H9 (cell line): ENCODE results near the gene ASCC3. TPM values are rescaled to one million over a fixed set of nuclear protein-coding genes. Genes with fewer than 3 reads are reported as not detected.

Source experiments
- DNase-seq: peaks from one replicate; pipeline ENCODE4 v3.0.0-alpha.2; 2017
- H2AFZ ChIP-seq: one replicate; pipeline ENCODE4 v1.6.1; 2013; ENCODE audit warnings: mild to moderate bottlenecking, low read length, control low read depth, moderate library complexity
- H2AK5ac ChIP-seq: 2 replicates; pipeline ENCODE4 v1.6.1; 2013; ENCODE audit warnings: low read length, control low read depth, mixed read lengths; ENCODE audit not compliant: insufficient read length
- H2BK120ac ChIP-seq: one replicate; pipeline ENCODE4 v1.6.1; 2013; ENCODE audit warnings: low read depth, mild to moderate bottlenecking, low read length, control low read depth, inconsistent platforms; ENCODE audit not compliant: poor library complexity, severe bottlenecking
- H2BK12ac ChIP-seq: 2 replicates; pipeline ENCODE4 v1.6.1; 2013; ENCODE audit warnings: low read length, control low read depth, mixed read lengths, low read depth; ENCODE audit not compliant: insufficient read length
- H2BK15ac ChIP-seq: 2 replicates; pipeline ENCODE4 v1.6.1; 2013; ENCODE audit warnings: low read depth, low read length, control low read depth
- H2BK20ac ChIP-seq: one replicate; pipeline ENCODE4 v1.6.1; 2013; ENCODE audit warnings: low read depth, mild to moderate bottlenecking, low read length, control low read depth, inconsistent platforms; ENCODE audit not compliant: poor library complexity, severe bottlenecking
- H2BK5ac ChIP-seq: 2 replicates; pipeline ENCODE4 v1.6.1; 2013; ENCODE audit warnings: low read length, control low read depth, mixed read lengths; ENCODE audit not compliant: insufficient read length
- H3K14ac ChIP-seq: 2 replicates; pipeline ENCODE4 v1.6.1; 2013; ENCODE audit warnings: low read length, control low read depth; ENCODE audit not compliant: insufficient read depth
- H3K18ac ChIP-seq: 2 replicates; pipeline ENCODE4 v1.6.1; 2013; ENCODE audit warnings: low read depth, mild to moderate bottlenecking, mixed read lengths, low read length, control low read depth; ENCODE audit not compliant: insufficient read length
- H3K23ac ChIP-seq: 2 replicates; pipeline ENCODE4 v1.6.1; 2013; ENCODE audit warnings: low read length, control low read depth, mixed read lengths, low read depth; ENCODE audit not compliant: insufficient read length
- H3K23me2 ChIP-seq: 2 replicates; pipeline ENCODE4 v1.6.1; 2013; ENCODE audit warnings: low read depth, mild to moderate bottlenecking, mixed read lengths, low read length, control low read depth; ENCODE audit not compliant: insufficient read length, poor library complexity, severe bottlenecking
- H3K27ac ChIP-seq: 2 replicates; pipeline ENCODE4 v1.5.1; 2013; ENCODE audit warnings: low read length, control low read depth, mixed read lengths, low read depth; ENCODE audit not compliant: insufficient read length
- H3K27me3 ChIP-seq: 2 replicates; pipeline ENCODE4 v1.6.1; 2013; ENCODE audit warnings: low read length, control low read depth, inconsistent platforms; ENCODE audit not compliant: insufficient read depth
- H3K4ac ChIP-seq: 2 replicates; pipeline ENCODE4 v1.6.1; 2013; ENCODE audit warnings: low read depth, mild to moderate bottlenecking, control low read depth, inconsistent platforms, low read length, moderate library complexity
- H3K4me1 ChIP-seq: 2 replicates; pipeline ENCODE4 v1.6.1; 2013; ENCODE audit warnings: low read length, control low read depth, inconsistent platforms; ENCODE audit not compliant: insufficient read depth
- H3K4me2 ChIP-seq: 2 replicates; pipeline ENCODE4 v1.6.1; 2013; ENCODE audit warnings: low read length, control low read depth, mixed read lengths; ENCODE audit not compliant: insufficient read length, insufficient read depth
- H3K56ac ChIP-seq: 2 replicates; pipeline ENCODE4 v1.6.1; 2013; ENCODE audit warnings: low read depth, mild to moderate bottlenecking, mixed read lengths, low read length, control low read depth; ENCODE audit not compliant: insufficient read length
- H3K79me1 ChIP-seq: 2 replicates; pipeline ENCODE4 v1.6.1; 2013; ENCODE audit warnings: low read depth, mild to moderate bottlenecking, moderate library complexity, low read length, control low read depth, inconsistent platforms; ENCODE audit not compliant: insufficient read depth, poor library complexity, severe bottlenecking
- H3K79me2 ChIP-seq: 2 replicates; pipeline ENCODE4 v1.6.1; 2013; ENCODE audit warnings: low read length, control low read depth, inconsistent platforms; ENCODE audit not compliant: insufficient read depth
- H3K9ac ChIP-seq: 2 replicates; pipeline ENCODE4 v1.6.1; 2013; ENCODE audit warnings: low read length, control low read depth, mixed read lengths; ENCODE audit not compliant: insufficient read length; ENCODE audit errors: extremely low read depth
- H3K9me3 ChIP-seq: one replicate; pipeline ENCODE4 v1.6.1; 2013; ENCODE audit warnings: low read depth, low read length, inconsistent platforms; ENCODE audit not compliant: control insufficient read depth
- H3T11ph ChIP-seq: one replicate; pipeline ENCODE4 v1.6.1; 2013; ENCODE audit warnings: mild to moderate bottlenecking, low read length, control low read depth, inconsistent platforms
- H4K20me1 ChIP-seq: one replicate; pipeline ENCODE4 v1.6.1; 2013; ENCODE audit not compliant: control insufficient read depth, insufficient read length, insufficient read depth
- H4K5ac ChIP-seq: 2 replicates; pipeline ENCODE4 v1.6.1; 2013; ENCODE audit warnings: low read depth, mild to moderate bottlenecking, mixed read lengths, low read length, control low read depth; ENCODE audit not compliant: insufficient read length
- H4K8ac ChIP-seq: replicated peaks from 2 replicates; pipeline ENCODE4 v1.6.1; 2013; ENCODE audit warnings: low read length, control low read depth, mixed read lengths, low read depth; ENCODE audit not compliant: insufficient read length
- H4K91ac ChIP-seq: 2 replicates; pipeline ENCODE4 v1.6.1; 2013; ENCODE audit warnings: low read depth, mild to moderate bottlenecking, moderate library complexity, mixed read lengths, low read length, control low read depth; ENCODE audit not compliant: insufficient read length
- H3K27ac Mint-ChIP-seq, 3 experiments: 2 replicates in 2 of 3; 3 replicates in 1 of 3; pipeline ENCODE4 v1.8.0; 2020 to 2021; ENCODE audit warnings: mixed read lengths in 3 of 3, mild to moderate bottlenecking in 1 of 3, moderate library complexity in 1 of 3
- H3K27me3 Mint-ChIP-seq: 2 replicates; pipeline ENCODE4 v1.8.0; 2021; ENCODE audit warnings: low read depth, mild to moderate bottlenecking, moderate library complexity, mixed read lengths
- H3K36me3 Mint-ChIP-seq, 3 experiments: 2 replicates in 2 of 3; 3 replicates in 1 of 3; pipeline ENCODE4 v1.8.0; 2020 to 2021; ENCODE audit warnings: low read depth in 3 of 3, mixed read lengths in 3 of 3; ENCODE audit not compliant: insufficient read depth in 1 of 3
- H3K4me1 Mint-ChIP-seq, 2 experiments: 2 replicates each; pipeline ENCODE4 v1.8.0; 2020; ENCODE audit warnings: mixed read lengths in 2 of 2
- H3K4me3 Mint-ChIP-seq, 2 experiments: 2 replicates in 1 of 2; 3 replicates in 1 of 2; pipeline ENCODE4 v1.8.0; 2020 to 2021; ENCODE audit warnings: mild to moderate bottlenecking in 2 of 2, mixed read lengths in 2 of 2, moderate library complexity in 1 of 2
- H3K9me3 Mint-ChIP-seq, 2 experiments: 2 replicates in 1 of 2; 3 replicates in 1 of 2; pipeline ENCODE4 v1.8.0; 2020; ENCODE audit warnings: mild to moderate bottlenecking in 2 of 2, mixed read lengths in 2 of 2, moderate library complexity in 1 of 2
- WGBS: extraction: QIAGEN DNeasy Blood & Tissue Kit; methylation state at CpG from one replicate; pipeline ENCODE4 v1.1.7; 2013; ENCODE audit warnings: missing lambda C conversion rate, low lambda C conversion rate, mixed read lengths; ENCODE audit not compliant: insufficient read length; ENCODE audit errors: extremely low coverage; 5-methylcytosine and 5-hydroxymethylcytosine counted together
- total RNA-seq: library from RNA; stranded (reverse); gene quantifications from 2 replicates; pipeline ENCODE4 v1.2.1, GENCODE V29; 2021
- TF ChIP-seq, protein P1 (sequence below): fragments of 200-600 bp; sonication (generic); conservative IDR thresholded peaks from 3 replicates; pipeline ENCODE4 v1.8.0; 2021; ENCODE audit warnings: antibody characterized with exemption, mild to moderate bottlenecking

Gene ASCC3
- total RNA-seq, 1 experiment from 2014 or later, result 63.8 TPM

DNA sequence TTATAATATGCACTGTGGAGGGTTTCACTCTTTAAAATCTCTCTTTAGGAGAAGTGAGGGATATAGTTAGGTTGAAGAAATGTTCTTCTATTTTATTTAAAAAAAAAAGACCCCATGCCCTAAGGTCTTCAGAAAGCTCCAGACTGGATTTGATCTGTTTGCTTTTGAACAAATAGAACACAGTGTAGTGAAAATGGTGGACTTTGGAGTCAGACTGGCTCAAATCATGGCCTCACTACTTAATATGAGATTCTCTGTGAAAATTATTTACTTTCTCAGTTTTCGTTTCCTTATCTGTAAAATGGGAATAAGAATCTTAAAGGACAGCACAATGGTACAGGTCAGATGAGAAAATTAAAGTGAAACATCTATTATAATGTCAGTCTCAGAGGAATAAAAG, 203.9 kb downstream of the ASCC3 start:
- no peak overlapping the region for H2BK15ac ChIP-seq
- no peak overlapping the region for H3K18ac ChIP-seq
- H3K23me2 ChIP-seq, result no peaks in the 10 kb centered on the region
- H3K79me1 ChIP-seq, result no peaks in the 10 kb centered on the region
- no peak overlapping the region for H2AK5ac ChIP-seq
- H4K5ac ChIP-seq, result no peak overlapping the region
- H3K4ac ChIP-seq, result no peak overlapping the region
- no peak overlapping the region for H2BK120ac ChIP-seq
- H3K36me3 Mint-ChIP-seq, result no peaks in the 10 kb centered on the region
- peaks cover 12% of the 10 kb centered on the region in 2 experiments for H3K4me1 Mint-ChIP-seq
- H3K14ac ChIP-seq, result no peak overlapping the region
- no peak overlapping the region for H3K27ac Mint-ChIP-seq
- no peak overlapping the region for H3K27ac ChIP-seq
- H4K91ac ChIP-seq, result no peak overlapping the region
- H3T11ph ChIP-seq, result no peak overlapping the region
- H3K4me3 Mint-ChIP-seq, result no peak overlapping the region
- H3K4me1 ChIP-seq, result no peaks in the 10 kb centered on the region; the same call in 1 of the 2 replicates
- no peaks in the 10 kb centered on the region for H4K20me1 ChIP-seq
- no peaks in the 10 kb centered on the region for H3K79me2 ChIP-seq
- no CpG with 5 or more reads among the region's 1 CpG for WGBS
- no peak overlapping the region for H2BK12ac ChIP-seq
- no peak overlapping the region for H2BK5ac ChIP-seq
- no peaks in the 10 kb centered on the region for H3K27me3 ChIP-seq
- H3K27me3 Mint-ChIP-seq, result no peaks in the 10 kb centered on the region
- TF ChIP-seq, protein P1, sequence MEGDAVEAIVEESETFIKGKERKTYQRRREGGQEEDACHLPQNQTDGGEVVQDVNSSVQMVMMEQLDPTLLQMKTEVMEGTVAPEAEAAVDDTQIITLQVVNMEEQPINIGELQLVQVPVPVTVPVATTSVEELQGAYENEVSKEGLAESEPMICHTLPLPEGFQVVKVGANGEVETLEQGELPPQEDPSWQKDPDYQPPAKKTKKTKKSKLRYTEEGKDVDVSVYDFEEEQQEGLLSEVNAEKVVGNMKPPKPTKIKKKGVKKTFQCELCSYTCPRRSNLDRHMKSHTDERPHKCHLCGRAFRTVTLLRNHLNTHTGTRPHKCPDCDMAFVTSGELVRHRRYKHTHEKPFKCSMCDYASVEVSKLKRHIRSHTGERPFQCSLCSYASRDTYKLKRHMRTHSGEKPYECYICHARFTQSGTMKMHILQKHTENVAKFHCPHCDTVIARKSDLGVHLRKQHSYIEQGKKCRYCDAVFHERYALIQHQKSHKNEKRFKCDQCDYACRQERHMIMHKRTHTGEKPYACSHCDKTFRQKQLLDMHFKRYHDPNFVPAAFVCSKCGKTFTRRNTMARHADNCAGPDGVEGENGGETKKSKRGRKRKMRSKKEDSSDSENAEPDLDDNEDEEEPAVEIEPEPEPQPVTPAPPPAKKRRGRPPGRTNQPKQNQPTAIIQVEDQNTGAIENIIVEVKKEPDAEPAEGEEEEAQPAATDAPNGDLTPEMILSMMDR, result no peak
- no peak overlapping the region for H3K23ac ChIP-seq
- H2AFZ ChIP-seq, result no peak overlapping the region
- H3K9me3 ChIP-seq, result no peaks in the 10 kb centered on the region
- no peak for DNase-seq
- no peak overlapping the region for H4K8ac ChIP-seq
- H3K56ac ChIP-seq, result no peak overlapping the region
- no peak overlapping the region for H3K4me2 ChIP-seq
- no peak overlapping the region for H2BK20ac ChIP-seq
- H3K9me3 Mint-ChIP-seq, result no peaks in the 10 kb centered on the region
- H3K9ac ChIP-seq, result no peak overlapping the region
